GM21390 (cell line): ENCODE measurements around the gene SLC1A5.
"Not testable (repeated sequence)": the region's sequence is repeated elsewhere in the genome, so short reads cannot be mapped to it uniquely, and the experiment has no call there.

Source experiments
- ATAC-seq: cut with Tn5 transposase; IDR thresholded peaks from one replicate; pipeline ENCODE4 v1.9.1; 2021; ENCODE audit not compliant: unreplicated experiment

The SLC1A5 gene

GRCh38 chr19:46772170-46773017, 16.0 kb downstream of the SLC1A5 start:
- ATAC-seq, result no peak

- not testable (repeated sequence) for ATAC-seq
These were observed 19.6 kb downstream of the SLC1A5 start for GRCh38 chr19:46768746-46769145.

GRCh38 chr19:46766569-46767317, 21.7 kb downstream of the SLC1A5 start:
- ATAC-seq, result no peak

- ATAC-seq, result no peak
These were observed 23.5 kb downstream of the SLC1A5 start for GRCh38 chr19:46764817-46765291.

- ATAC-seq, result no peak
These were observed 26.0 kb downstream of the SLC1A5 start for GRCh38 chr19:46762245-46762890.

- no peak for ATAC-seq
These were observed 27.0 kb downstream of the SLC1A5 start for GRCh38 chr19:46761418-46761831.

GRCh38 chr19:46760897-46761296, 27.5 kb downstream of the SLC1A5 start:
- ATAC-seq, result not testable (repeated sequence)

GRCh38 chr19:46760363-46760762, 28.0 kb downstream of the SLC1A5 start:
- no peak for ATAC-seq

GRCh38 chr19:46759817-46760333, 28.5 kb downstream of the SLC1A5 start:
- ATAC-seq, result no peak

GRCh38 chr19:46759206-46759605, 29.2 kb downstream of the SLC1A5 start:
- no peak for ATAC-seq

- no peak for ATAC-seq
These were observed 31.9 kb downstream of the SLC1A5 start for GRCh38 chr19:46756544-46756888.

GRCh38 chr19:46755853-46756543, 32.4 kb downstream of the SLC1A5 start:
- ATAC-seq, result no peak

GRCh38 chr19:46755077-46755852, 33.1 kb downstream of the SLC1A5 start:
- ATAC-seq, result no peak

- ATAC-seq, result no peak
These were observed 34.8 kb downstream of the SLC1A5 start for GRCh38 chr19:46753420-46754155.

GRCh38 chr19:46748325-46749109, 39.9 kb downstream of the SLC1A5 start:
- no peak for ATAC-seq

GRCh38 chr19:46746281-46747057, 41.9 kb downstream of the SLC1A5 start, which contains the start of gene STRN4:
Gene STRN4 (minus strand): TSS chr19:46746450. CDS start chr19:46746430, 20 bp downstream.
- ATAC-seq, result no peak

GRCh38 chr19:46745521-46746280, 42.7 kb downstream of the SLC1A5 start, which contains the start of gene FKRP:
Gene FKRP (plus strand): TSS chr19:46746057. CDS start chr19:46755451, 9,394 bp downstream.
- ATAC-seq, result no peak
